HG02678 (cell line): ENCODE data around the gene LSAMP.

Experiments
- ATAC-seq: cut with Tn5 transposase; IDR thresholded peaks from one replicate; pipeline ENCODE4 v1.9.1; 2021; ENCODE audit warnings: mild to moderate bottlenecking, moderate library complexity; ENCODE audit not compliant: unreplicated experiment

Gene LSAMP

GRCh38 chr3:116301422-116301821 is 143.9 kb downstream of the LSAMP start:
- ATAC-seq: no peak

- ATAC-seq: no peak
These were observed 145.1 kb downstream of the LSAMP start for GRCh38 chr3:116300226-116300625.

- no peak for ATAC-seq
These were observed 145.6 kb downstream of the LSAMP start for GRCh38 chr3:116299646-116300081.

GRCh38 chr3:116298151-116298550 is 147.1 kb downstream of the LSAMP start:
- no peak for ATAC-seq

- no peak for ATAC-seq
These were observed 154.1 kb downstream of the LSAMP start for GRCh38 chr3:116291141-116291540.

- ATAC-seq: peak; percentile 50
These were observed 156.8 kb downstream of the LSAMP start for GRCh38 chr3:116288485-116288884.

- ATAC-seq: no peak
These were observed 159.4 kb downstream of the LSAMP start for GRCh38 chr3:116285781-116286421.

- peak; percentile 63 for ATAC-seq
These were observed 163.8 kb downstream of the LSAMP start for GRCh38 chr3:116281313-116282143.

- no peak for ATAC-seq
These were observed 165.1 kb downstream of the LSAMP start for GRCh38 chr3:116280130-116280740.

- ATAC-seq: no peak
These were observed 168.6 kb downstream of the LSAMP start for GRCh38 chr3:116276675-116277074.

- ATAC-seq: no peak
These were observed 175.2 kb downstream of the LSAMP start for GRCh38 chr3:116270056-116270455.

GRCh38 chr3:116267116-116267515 is 178.2 kb downstream of the LSAMP start:
- no peak for ATAC-seq

- no peak for ATAC-seq
These were observed 179.2 kb downstream of the LSAMP start for GRCh38 chr3:116265976-116266584.

- ATAC-seq: no peak
These were observed 180.0 kb downstream of the LSAMP start for GRCh38 chr3:116265320-116265695.

- no peak for ATAC-seq
These were observed 180.6 kb downstream of the LSAMP start for GRCh38 chr3:116264546-116265319.

GRCh38 chr3:116263842-116264545 is 181.3 kb downstream of the LSAMP start:
- no peak for ATAC-seq

- ATAC-seq: no peak
These were observed 184.8 kb downstream of the LSAMP start for GRCh38 chr3:116260491-116260890.

- ATAC-seq: no peak
These were observed 185.3 kb downstream of the LSAMP start for GRCh38 chr3:116259984-116260383.

- no peak for ATAC-seq
These were observed 188.3 kb downstream of the LSAMP start for GRCh38 chr3:116256843-116257485.

- ATAC-seq: no peak
These were observed 190.7 kb downstream of the LSAMP start for GRCh38 chr3:116254541-116254940.
